Measurements from ENCODE around the gene KCNK3.

DNA sequence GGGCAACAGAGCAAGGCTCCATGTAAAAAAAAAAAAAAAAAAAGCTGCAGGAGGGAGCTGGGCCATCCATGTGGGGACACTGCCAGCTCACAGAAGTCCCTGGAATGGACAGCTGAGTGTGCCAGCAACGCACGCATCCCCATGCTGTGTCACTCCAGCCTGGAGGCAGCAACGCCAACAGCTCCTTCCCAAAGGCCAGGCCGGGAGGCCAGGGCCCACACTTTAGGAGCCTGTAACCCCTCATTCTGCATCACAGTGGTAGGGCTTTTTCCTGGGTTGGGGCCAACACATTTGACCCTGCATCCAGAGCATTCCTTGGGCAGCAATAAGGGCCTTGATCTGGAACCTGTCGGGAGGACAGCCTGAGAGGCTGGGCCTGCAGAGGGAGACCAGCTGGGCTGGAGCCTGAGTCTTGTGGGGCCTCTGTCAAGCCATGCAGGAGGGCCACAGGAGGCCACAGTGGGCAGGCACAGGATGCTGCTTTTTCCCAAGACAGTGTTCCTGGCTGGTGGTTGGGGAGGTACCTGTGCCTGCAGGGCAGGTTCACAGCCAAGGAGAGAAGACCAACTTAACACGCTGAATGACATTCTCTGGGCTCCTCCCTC is 16.8 kb upstream of the KCNK3 start:
- TF ChIP-seq POLR2A (IDR thresholded peaks at IDR 0.05) (no peak), CTCF (IDR thresholded peaks at IDR 0.05) (no peak), EP300 (IDR thresholded peaks at IDR 0.05) (no peak)

Measured in ovary (tissue), 3 donors.